GM18508 (cell line): ENCODE measurements around the gene GRPR.
A peak's percentile ranks its signal among the peaks of the same experiment; 100 is the strongest.
"Not testable (repeated sequence)": the region's sequence is repeated elsewhere in the genome, so short reads cannot be mapped to it uniquely, and the experiment has no call there.

Experiments used
- ATAC-seq: cut with Tn5 transposase; IDR thresholded peaks from one replicate; pipeline ENCODE4 v1.9.1; 2021; ENCODE audit warnings: moderate number of reproducible peaks; ENCODE audit not compliant: insufficient read depth, unreplicated experiment

The GRPR gene

DNA sequence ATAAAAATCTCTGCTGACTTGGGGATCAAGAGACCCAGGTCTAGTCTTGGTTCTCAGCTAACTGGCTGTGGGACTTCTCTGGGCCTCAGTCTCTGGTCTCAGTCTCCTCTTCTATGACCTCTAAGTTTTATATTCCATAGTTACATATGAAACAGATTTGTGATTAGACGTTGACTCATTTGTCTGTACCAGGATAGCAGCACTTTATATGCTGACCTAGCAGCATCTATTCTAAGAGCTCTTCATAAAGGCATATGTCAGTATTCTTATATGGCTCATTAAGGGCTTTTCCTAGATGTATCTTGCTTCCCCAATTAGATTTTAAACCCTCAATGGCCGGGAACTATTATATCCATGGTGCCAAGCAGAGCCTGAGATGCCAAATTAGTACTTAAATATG, 12.7 kb downstream of the GRPR start:
- ATAC-seq: no peak

DNA sequence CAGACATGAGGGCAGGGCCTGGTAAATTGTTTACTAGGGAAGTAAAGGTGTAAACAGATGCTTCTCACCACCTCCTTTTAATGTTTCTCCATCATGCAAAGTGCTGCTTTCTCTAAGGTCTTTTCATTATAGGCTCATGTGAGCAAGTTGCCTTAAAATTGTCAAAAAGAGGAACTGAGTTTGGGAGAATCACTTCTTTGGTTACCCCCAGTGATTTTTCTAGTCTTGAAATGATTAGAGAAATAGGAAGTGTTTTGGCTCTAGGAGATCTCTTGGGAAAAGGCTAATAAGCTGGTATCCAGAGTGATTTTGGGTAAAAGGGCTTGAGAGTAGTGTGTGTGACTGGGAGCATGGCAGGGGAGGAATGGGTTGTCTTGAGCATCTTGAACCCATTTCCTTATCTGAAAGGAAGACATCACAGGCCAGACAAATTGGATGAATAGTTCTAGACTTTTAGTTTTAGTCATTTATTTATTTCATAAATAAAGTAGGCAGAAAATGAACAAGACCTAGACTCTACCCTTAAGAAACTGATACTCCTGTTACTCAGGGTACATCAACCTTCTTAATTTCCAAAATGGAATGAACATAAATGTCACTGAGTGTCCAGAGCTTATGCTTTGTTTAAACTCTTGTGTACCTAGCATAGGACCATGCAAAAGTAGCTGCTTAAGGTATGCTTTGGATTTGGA, 14.2 kb downstream of the GRPR start:
- peak; percentile 54 for ATAC-seq

DNA sequence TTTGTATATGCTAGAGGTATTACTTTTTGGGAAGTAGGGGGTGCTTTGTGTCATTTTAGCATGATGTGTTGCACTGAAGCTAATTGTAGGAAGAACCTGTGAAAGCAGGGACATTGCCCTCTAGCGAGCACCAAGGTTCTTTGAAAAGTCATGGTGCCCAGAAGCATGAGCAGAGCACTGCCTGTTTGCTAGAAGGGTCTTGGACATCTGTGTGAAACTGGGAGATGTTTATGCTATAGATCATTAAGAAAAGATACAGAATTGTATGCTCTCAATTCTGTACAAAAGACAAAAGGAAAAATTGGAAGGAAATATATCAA, 14.7 kb downstream of the GRPR start:
- peak; percentile 39 for ATAC-seq

DNA sequence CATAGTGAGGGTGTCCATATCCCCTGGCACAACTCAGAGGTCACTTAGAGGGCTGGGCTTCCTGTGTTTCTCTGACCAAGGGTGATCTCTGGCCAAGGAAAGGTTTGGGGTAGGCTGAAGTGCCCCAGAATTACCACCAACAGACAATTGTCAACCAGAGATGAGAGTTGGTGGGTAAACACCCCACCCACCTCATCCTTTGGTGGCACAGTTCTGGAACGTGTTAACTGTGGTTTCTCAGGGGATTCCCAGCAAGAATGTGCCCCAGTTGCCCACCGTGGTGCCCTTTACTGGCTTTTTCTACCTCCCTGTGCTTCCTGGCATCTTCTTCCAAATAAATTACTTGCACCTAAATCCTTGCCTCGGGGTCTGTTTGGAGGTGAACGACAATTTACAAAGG, 17.1 kb downstream of the GRPR start:
- ATAC-seq: no peak

DNA sequence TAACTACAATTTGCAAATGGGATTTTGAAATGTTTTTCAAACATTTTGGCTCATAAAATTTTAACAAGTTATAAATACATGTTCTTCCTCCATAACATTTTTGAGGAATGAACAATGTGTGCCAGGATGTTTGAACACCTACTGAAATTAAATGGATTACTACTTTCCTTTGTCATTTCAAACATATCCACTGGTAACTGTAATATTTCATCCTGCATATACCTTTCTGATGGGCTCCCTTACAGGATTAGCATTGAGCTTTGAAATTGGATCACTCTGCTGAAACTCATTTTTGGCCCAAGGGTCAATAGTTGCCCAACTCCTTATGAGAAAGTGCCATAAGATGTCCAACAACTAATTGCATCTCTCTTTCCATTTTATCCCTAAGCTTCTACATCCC, 17.6 kb downstream of the GRPR start:
- ATAC-seq: no peak

DNA sequence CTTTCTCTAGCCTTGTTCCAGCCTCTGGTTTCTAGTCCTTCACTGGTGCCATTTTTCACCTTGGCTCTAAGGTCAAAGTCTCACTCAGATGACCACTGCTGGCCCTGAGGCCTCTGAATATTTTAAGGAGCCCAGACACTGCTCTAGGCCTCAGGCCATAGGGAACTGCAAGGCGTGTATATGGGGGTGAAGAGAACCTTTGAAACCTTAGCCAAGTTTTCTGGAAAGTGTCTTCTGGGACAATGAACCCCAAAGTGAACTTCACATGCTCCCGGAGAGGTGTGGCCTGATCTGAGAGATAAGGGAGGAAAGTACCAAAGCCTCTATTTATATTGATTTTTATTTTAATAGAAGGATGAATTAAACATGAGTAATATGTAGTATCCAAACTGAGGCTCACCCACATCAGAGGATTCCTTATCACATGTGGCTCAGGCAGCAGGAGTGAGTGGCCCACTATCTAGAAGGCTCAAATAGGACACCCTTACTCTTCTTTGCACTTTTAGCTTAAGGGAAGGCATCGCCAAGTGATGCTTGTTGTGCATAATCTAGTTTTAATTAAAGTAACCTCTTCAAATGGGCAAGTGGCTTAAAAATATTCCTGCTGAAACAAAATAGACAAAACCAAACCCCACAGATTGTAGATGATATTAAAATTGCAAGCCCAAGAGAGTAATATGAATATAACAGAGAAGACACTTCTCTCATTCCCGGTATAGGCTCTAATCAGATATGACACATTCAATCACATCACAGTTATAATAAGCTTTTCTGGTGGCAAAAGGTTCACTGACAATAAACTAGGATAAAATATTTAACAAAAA, 18.3 kb downstream of the GRPR start:
- ATAC-seq: no peak

DNA sequence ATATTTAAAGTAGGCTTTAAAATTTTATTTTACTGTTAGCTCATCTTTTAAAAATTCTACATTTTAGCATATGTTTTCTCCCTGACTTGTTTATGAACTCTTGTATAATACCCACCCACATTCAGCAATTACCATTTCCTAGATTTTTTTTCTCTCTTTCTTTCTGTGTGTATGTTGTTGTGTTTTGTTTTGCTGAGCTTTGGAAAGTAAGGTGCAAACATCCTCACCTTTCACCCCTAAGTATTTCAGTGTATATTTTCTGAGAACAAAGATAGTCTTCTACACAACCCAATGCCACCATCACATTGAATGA, 18.8 kb downstream of the GRPR start:
- ATAC-seq: no peak

DNA sequence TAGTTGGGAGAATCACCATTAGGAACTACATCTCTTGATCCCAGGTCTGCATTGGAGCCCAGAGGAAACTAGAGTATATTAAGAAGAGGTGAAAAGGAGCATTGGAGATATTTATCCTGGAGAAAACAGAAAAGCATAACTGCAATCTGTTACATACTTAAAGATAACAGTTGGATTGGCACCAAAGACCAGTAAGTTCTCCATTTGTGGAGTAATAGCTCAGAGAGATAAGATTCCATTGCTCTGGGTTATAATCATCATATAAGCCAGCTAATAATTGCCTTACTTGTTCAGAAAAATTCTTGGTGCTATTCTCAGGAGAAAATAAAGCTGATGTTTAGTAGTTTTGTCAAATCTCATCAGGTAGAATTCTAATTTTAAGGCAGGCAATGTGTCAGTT, 20.6 kb downstream of the GRPR start:
- no peak for ATAC-seq

DNA sequence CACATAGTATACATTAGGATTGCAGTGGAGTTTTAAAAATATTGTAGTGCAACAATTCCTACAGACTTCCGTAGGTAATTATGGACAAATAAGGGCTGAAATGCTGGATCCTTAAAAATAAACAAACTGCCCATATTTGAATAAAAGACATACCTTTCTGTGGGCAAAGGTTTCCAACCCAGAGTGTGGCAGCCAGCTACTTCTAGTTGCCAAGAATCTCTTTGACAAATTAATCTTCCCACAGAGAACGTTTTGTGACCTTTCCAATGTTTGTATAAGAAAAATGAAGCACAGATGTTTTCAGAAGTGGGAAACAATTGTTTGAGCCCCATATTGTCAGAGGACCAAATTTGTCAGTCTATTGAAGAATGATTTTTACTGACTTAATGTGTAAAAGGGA, 21.1 kb downstream of the GRPR start:
- ATAC-seq: no peak

DNA sequence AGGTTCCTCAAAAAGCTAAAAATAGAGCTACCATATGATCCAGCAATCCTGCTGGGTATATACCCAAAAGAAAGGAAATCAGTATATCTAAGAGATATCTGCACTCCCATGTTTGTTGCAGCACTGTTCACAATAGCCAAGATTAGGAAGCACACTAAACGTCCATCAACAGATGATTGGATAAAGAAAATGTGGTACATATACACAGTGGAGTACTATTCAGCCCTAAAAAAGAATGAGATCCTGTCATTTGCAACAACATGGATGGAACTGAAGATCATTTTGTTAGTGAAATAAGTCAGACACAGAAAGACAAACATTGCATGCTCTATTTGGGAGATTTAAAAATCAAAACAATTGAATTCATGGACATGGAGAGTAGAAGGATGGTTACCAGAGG, 21.7 kb downstream of the GRPR start:
- not testable (repeated sequence) for ATAC-seq

DNA sequence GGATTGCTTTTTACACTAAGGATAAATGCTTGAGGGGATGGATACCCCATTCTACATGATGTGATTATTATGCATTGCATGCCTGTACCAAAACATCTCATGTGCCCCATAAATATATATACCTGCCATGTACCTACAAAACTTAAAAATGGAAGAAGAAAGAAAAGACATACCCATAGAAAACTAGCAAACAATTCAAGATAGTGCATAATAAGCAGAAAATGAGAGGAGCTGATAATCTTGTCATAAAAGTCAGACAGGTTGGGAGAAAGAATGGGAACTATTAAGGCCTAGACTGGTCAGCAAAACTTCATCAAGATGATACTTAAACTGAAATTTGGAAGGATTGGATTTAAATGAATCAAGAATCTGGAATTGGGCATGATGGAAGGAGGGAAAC, 22.3 kb downstream of the GRPR start:
- ATAC-seq: no peak

DNA sequence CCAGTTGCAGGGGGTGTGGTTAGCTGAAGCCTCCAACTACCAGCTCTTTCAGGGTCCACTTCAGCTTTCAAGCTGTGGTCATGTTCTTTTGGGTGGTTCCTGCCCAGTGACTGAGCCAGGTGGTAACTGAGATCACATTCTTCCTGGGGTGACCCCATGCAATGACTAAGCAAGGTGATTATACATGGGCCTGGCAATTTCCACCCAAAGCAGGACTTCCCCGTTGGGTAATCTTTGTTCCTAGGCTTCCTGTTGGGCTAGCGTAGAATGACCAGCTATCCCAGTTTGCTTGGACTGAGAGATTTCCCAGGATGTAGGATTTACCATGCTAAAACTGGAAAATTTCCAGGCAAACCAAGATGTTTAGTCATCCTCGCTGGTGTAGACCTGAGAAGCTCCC, 25.5 kb downstream of the GRPR start:
- ATAC-seq: no peak

DNA sequence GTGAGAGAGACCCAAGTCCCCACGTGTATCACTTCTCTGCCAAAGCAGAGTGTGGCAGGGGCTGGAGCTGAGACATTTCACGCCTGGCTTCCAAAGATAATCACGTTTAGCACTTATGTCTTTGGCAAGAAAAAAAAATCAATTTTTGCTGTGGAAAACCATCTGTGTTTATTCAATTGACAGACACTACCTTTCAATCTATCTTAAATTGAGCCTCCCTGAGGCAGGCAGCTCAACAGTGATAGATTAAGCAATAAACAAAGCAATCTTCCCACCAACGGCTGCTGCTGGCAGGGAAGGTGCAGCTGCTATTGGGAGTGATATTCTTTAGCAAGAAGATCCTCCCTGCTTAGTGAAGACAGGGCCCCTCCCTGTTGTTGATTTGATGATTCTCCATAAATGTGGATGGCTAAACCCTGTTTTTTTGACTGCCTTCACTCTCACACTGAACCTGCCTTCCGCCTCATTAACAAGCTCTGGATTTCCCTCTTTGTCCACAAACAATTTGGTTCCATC, 32.3 kb downstream of the GRPR start:
- no peak for ATAC-seq

DNA sequence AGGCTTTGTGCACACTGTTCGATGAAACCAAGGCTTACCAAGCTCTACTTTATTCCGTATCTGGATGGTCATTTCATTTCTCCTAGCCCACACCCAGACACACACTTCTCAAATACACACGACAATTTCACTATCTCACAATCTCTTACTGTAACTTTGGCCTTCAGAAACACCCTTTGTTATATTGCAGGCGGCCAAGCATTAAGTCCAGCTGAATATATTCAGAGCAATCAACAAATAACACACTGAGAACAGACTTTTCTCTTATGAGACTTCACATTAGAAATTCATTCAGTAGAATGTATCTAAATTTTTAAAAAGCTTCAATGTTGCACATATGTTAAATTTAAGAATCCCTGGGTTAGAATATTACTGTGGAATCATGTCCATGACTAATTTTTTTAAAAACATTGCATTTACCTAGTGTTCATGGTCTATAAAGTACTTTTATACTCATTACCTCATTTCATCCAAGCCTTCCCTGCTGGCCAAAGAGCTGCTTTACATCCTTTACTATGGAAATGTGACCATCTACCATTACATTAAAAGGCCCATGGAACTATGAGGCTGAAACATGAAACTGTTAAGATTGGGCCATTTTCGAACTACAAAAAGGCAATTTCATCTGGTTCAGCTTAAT, 33.4 kb downstream of the GRPR start:
- ATAC-seq: no peak

DNA sequence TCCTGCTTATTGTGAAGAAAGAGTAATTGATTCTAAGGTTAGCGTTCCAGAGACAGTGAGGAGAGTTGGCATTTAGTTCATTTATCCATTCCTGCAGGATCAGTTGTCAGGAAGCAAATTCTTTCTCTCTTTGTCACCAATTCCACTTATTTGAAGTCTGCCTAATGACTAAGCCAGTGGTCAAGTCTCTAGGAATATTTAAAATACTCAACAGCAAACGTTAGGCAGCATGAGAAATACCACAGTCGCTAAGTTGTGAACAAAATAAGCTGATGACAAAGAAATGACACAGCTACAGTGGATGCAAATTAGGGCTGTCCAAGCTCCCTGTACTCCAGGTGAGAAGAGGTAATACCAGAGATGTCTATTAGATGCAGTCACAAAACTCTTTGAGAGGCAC, 37.4 kb downstream of the GRPR start:
- no peak for ATAC-seq

DNA sequence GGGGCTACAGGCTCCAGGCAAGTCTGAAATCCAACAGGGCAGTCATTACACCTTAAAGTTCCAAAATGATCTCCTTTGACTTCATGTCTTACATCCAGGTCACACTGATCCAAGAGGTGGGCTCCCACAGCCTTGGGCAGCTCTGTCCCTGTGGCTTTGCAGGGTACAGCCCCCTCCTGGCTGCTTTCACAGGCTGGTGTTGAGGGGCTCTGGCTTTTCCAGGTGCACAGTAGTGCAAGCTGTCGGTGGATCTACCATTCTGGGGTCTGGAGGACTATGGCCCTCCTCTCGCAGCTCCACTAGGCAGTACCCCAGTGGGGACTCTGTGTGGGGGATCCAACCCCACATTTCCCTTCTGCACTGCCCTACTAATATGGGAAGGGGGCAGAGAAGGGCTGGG, 37.8 kb downstream of the GRPR start:
- not testable (repeated sequence) for ATAC-seq

DNA sequence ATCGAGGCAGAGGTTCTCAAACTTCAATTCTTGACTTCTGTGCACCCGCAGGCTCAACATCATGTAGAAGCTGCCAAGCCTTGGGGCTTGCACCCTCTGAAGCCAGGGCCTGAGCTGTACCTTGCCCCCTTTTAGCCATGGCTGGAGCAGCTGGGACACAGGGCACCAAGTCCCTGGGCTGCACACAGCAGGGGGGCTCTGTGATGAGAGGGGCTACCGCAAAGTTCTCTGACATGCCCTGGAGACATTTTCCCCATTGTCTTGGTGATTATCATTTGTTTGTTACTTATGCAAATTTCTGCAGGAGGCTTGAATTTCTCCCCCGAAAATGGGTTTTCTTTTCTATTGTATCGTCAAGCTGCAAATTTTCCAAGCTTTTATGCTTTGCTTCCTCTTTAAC, 39.0 kb downstream of the GRPR start:
- ATAC-seq: no peak

DNA sequence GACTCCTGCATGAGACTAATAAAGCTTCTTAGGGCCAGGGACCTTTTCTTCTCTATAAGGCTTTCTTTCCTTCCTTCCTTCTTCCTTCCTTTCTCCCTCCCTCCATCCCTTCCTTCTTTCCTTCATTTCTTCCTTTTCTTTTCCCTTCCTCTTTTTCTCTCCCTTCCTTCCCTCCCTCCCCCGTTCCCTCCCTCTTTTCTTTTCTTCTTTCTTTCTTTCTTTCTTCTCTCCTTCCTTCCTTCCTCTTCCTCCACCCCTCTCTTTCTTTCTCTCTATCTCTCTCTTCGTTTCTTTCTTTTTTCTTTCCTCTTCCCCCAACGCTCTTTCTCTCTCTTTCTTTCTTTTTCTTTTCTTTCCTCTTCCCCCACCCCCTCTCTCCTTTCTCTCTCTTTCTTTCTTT, 41.4 kb downstream of the GRPR start:
- ATAC-seq: no peak

DNA sequence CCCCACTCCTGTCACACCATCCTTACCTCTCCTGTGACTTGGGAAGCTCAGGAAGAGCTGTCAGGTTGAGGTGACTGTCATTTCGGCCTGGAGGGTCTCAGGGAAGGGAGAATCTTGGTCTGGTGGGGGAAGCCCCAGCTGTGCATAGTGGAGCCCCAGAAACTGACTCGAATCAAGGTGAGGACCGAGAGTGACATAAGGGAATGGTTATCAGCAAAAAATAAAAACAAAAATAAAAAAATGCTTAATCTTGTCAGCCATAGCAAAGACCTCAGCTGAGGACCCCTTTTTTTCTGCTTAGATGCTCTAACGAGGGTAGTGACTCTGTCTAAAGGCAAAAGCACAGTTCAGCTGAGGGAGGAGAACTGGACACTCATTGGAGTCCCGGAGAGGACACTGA, 43.8 kb downstream of the GRPR start, which contains the start of gene MAGEB17:
TSS of gene MAGEB17 (plus strand) at position 301 of the 400 bp plus-strand sequence. CDS start 2,902 bp downstream, outside the sequence.
- ATAC-seq: no peak

DNA sequence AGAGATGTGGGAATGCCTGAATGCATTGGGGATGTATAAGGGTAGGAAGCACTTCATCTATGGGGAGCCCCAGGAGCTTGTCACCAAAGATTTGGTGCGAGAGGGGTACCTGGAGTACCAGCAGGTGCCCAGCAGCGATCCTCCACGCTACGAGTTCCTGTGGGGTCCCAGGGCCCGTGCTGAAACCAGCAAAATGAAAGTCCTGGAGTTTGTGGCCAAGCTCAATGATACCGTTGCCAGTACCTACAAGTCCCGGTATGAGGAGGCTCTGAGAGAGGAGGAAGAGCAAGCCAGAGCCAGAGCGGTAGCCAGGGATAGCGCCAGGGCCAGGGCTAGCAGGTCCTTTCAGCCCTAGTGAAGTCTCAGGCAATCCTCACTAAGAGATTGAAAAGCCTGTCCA, 47.7 kb downstream of the GRPR start:
- no peak for ATAC-seq

DNA sequence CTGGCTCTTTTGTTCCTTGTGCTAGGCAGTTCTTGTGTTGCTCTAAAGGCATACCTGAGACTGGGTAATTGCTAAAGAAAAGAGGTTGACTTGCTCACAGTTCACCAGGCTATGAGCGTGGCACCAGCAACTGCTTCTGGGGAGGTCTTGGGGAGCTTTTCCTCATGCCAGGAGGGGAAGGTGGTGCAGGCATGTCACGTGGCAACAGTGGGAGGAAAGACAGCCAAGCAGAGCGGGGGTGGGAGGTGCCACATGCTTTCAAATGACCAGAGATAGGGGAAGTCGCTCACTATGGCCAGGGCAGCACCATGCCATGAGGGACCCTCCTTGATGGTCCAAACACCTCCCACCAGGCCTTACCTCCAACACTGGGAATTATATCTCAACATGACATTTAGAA, 48.6 kb downstream of the GRPR start:
- no peak for ATAC-seq
